Fibroblast of villous mesenchyme (primary cell): ENCODE data around the gene HIF1A. TPM values are rescaled to one million over a fixed set of nuclear protein-coding genes. Genes with fewer than 3 reads are reported as not detected.
"Not testable (repeated sequence)": the region's sequence is repeated elsewhere in the genome, so short reads cannot be mapped to it uniquely, and the experiment has no call there.

ENCODE experiments used
- DNase-seq: peaks from one replicate; pipeline ENCODE4 v3.0.0-alpha.2; 2010; ENCODE audit warnings: low read depth
- H3K4me3 ChIP-seq: 2 replicates; pipeline ENCODE4 v1.5.1; 2011; ENCODE audit warnings: low read depth, mild to moderate bottlenecking, low read length
- CTCF ChIP-seq: IDR thresholded peaks from 2 replicates; pipeline ENCODE4 v1.5.1; 2012; ENCODE audit warnings: low read depth, mild to moderate bottlenecking, low read length; ENCODE audit not compliant: insufficient read depth
- total RNA-seq: library from RNA; depleted of rRNA; stranded (reverse); fragments of >200 nt; gene quantifications from 2 replicates; pipeline ENCODE4 v1.2.3, GENCODE V29; 2012

HIF1A gene
- total RNA-seq, 1 donor, result 671 TPM

- H3K4me3 ChIP-seq, result peak overlapping the region; percentile 46
- no peak for TF ChIP-seq CTCF
- peak; percentile 80 for DNase-seq
These were observed 55.6 kb downstream of the HIF1A start for GRCh38 chr14:61750708-61751474.

GRCh38 chr14:61751475-61751989, 56.2 kb downstream of the HIF1A start:
- peak overlapping the region; percentile 39 for H3K4me3 ChIP-seq
- no peak for TF ChIP-seq CTCF
- no peak for DNase-seq

- H3K4me3 ChIP-seq, result no peak overlapping the region
- no peak for TF ChIP-seq CTCF
- peak; percentile 57 for DNase-seq
These were observed 57.3 kb downstream of the HIF1A start for GRCh38 chr14:61752626-61753025.

GRCh38 chr14:61753631-61754030, 58.3 kb downstream of the HIF1A start:
- no peak overlapping the region for H3K4me3 ChIP-seq
- no peak for DNase-seq
- peak; percentile 19 for TF ChIP-seq CTCF

- no peak for DNase-seq
- TF ChIP-seq CTCF, result no peak
- no peak overlapping the region for H3K4me3 ChIP-seq
These were observed 59.5 kb downstream of the HIF1A start for GRCh38 chr14:61754627-61755381.

GRCh38 chr14:61755382-61755742, 60.0 kb downstream of the HIF1A start:
- not testable (repeated sequence) for H3K4me3 ChIP-seq, DNase-seq

- H3K4me3 ChIP-seq, result no peak overlapping the region
- no peak for TF ChIP-seq CTCF
- no peak for DNase-seq
These were observed 60.8 kb downstream of the HIF1A start for GRCh38 chr14:61756135-61756534.
